ENCODE results near the gene MRAP2.
"Not testable (repeated sequence)": the region's sequence is repeated elsewhere in the genome, so short reads cannot be mapped to it uniquely, and the experiment has no call there.

The MRAP2 gene

GRCh38 chr6:84061174-84061573 is 27.6 kb downstream of the MRAP2 start:
- Histone ChIP-seq H3K27ac (no peak overlapping the region), H3K4me3 (no peak overlapping the region), H3K36me3 (ENCODE audit: insufficient read depth, low read length) (no peaks in the 10 kb centered on the region), H3K9me3 (ENCODE audit: low read depth, low read length) (no peaks in the 10 kb centered on the region), H3K9ac (ENCODE audit: insufficient read length) (no peak overlapping the region)
- DNase-seq (ENCODE audit: low read depth, low spot score), result no peak
- TF ChIP-seq EZH2 (IDR thresholded peaks at IDR 0.05) (no peak), POLR2AphosphoS5 (IDR thresholded peaks at IDR 0.05; ENCODE audit: borderline replicate concordance, low read depth, low read length) (no peak), FOXP2 (optimal IDR thresholded peaks at IDR 0.05; ENCODE audit: control extremely low read depth, extremely low read length, insufficient read depth) (no peak)

- Histone ChIP-seq H3K9me3 (ENCODE audit: low read depth, low read length) (no peaks in the 10 kb centered on the region), H3K9ac (ENCODE audit: insufficient read length) (no peak overlapping the region), H3K27ac (no peak overlapping the region), H3K4me3 (no peak overlapping the region), H3K36me3 (ENCODE audit: insufficient read depth, low read length) (no peaks in the 10 kb centered on the region)
- TF ChIP-seq POLR2AphosphoS5 (IDR thresholded peaks at IDR 0.05; ENCODE audit: borderline replicate concordance, low read depth, low read length) (no peak), FOXP2 (optimal IDR thresholded peaks at IDR 0.05; ENCODE audit: control extremely low read depth, extremely low read length, insufficient read depth) (no peak), EZH2 (IDR thresholded peaks at IDR 0.05) (no peak)
- no peak for DNase-seq (ENCODE audit: low read depth, low spot score)
Observed at GRCh38 chr6:84061613-84062398, 28.2 kb downstream of the MRAP2 start.

- DNase-seq (ENCODE audit: low read depth, low spot score), result no peak
- H3K4me3 ChIP-seq, result no peak overlapping the region
- TF ChIP-seq EZH2 (IDR thresholded peaks at IDR 0.05) (no peak), FOXP2 (optimal IDR thresholded peaks at IDR 0.05; ENCODE audit: control extremely low read depth, extremely low read length, insufficient read depth) (no peak)
- no peaks in the 10 kb centered on the region for H3K36me3 ChIP-seq (ENCODE audit: insufficient read depth, low read length)
- H3K9ac ChIP-seq (ENCODE audit: insufficient read length), result no peak overlapping the region
- no peaks in the 10 kb centered on the region for H3K9me3 ChIP-seq (ENCODE audit: low read depth, low read length)
- H3K27ac ChIP-seq, result no peak overlapping the region
Observed at GRCh38 chr6:84062519-84063154, 29.1 kb downstream of the MRAP2 start.

- Histone ChIP-seq H3K27ac (no peak overlapping the region), H3K9ac (ENCODE audit: insufficient read length) (no peak overlapping the region), H3K36me3 (ENCODE audit: insufficient read depth, low read length) (no peaks in the 10 kb centered on the region), H3K4me3 (no peak overlapping the region), H3K9me3 (ENCODE audit: low read depth, low read length) (no peaks in the 10 kb centered on the region)
- no peak for DNase-seq (ENCODE audit: low read depth, low spot score)
- TF ChIP-seq POLR2AphosphoS5 (IDR thresholded peaks at IDR 0.05; ENCODE audit: borderline replicate concordance, low read depth, low read length), result no peak
- TF ChIP-seq FOXP2 (optimal IDR thresholded peaks at IDR 0.05; ENCODE audit: control extremely low read depth, extremely low read length, insufficient read depth), result no peak
- TF ChIP-seq EZH2 (IDR thresholded peaks at IDR 0.05), result no peak
Observed at GRCh38 chr6:84065693-84066290, 32.2 kb downstream of the MRAP2 start.

- TF ChIP-seq FOXP2 (optimal IDR thresholded peaks at IDR 0.05; ENCODE audit: control extremely low read depth, extremely low read length, insufficient read depth), result no peak
- no peak for TF ChIP-seq POLR2AphosphoS5 (IDR thresholded peaks at IDR 0.05; ENCODE audit: borderline replicate concordance, low read depth, low read length)
- TF ChIP-seq EZH2 (IDR thresholded peaks at IDR 0.05), result no peak
- Histone ChIP-seq H3K36me3 (ENCODE audit: insufficient read depth, low read length) (no peaks in the 10 kb centered on the region), H3K9ac (ENCODE audit: insufficient read length) (no peak overlapping the region), H3K27ac (no peak overlapping the region), H3K9me3 (ENCODE audit: low read depth, low read length) (no peaks in the 10 kb centered on the region), H3K4me3 (no peak overlapping the region)
- no peak for DNase-seq (ENCODE audit: low read depth, low spot score)
Observed at GRCh38 chr6:84066536-84066935, 33.0 kb downstream of the MRAP2 start.

GRCh38 chr6:84068873-84069272 is 35.3 kb downstream of the MRAP2 start:
- H3K9ac ChIP-seq (ENCODE audit: insufficient read length); H3K27ac ChIP-seq; H3K36me3 ChIP-seq (ENCODE audit: insufficient read depth, low read length); H3K4me3 ChIP-seq; H3K9me3 ChIP-seq (ENCODE audit: low read depth, low read length); DNase-seq (ENCODE audit: low read depth, low spot score): not testable (repeated sequence)

- H3K36me3 ChIP-seq (ENCODE audit: insufficient read depth, low read length), result no peaks in the 10 kb centered on the region
- H3K27ac ChIP-seq, result no peak overlapping the region
- no peak overlapping the region for H3K4me3 ChIP-seq
- no peak for DNase-seq (ENCODE audit: low read depth, low spot score)
- H3K9ac ChIP-seq (ENCODE audit: insufficient read length), result no peak overlapping the region
- TF ChIP-seq EZH2 (IDR thresholded peaks at IDR 0.05) (no peak), POLR2AphosphoS5 (IDR thresholded peaks at IDR 0.05; ENCODE audit: borderline replicate concordance, low read depth, low read length) (no peak), FOXP2 (optimal IDR thresholded peaks at IDR 0.05; ENCODE audit: control extremely low read depth, extremely low read length, insufficient read depth) (no peak)
- H3K9me3 ChIP-seq (ENCODE audit: low read depth, low read length), result no peaks in the 10 kb centered on the region
Observed at GRCh38 chr6:84072442-84072997, 38.9 kb downstream of the MRAP2 start.

- no peak overlapping the region for H3K27ac ChIP-seq
- no peak overlapping the region for H3K4me3 ChIP-seq
- H3K9me3 ChIP-seq (ENCODE audit: low read depth, low read length), result no peaks in the 10 kb centered on the region
- H3K9ac ChIP-seq (ENCODE audit: insufficient read length), result no peak overlapping the region
- no peaks in the 10 kb centered on the region for H3K36me3 ChIP-seq (ENCODE audit: insufficient read depth, low read length)
- DNase-seq (ENCODE audit: low read depth, low spot score), result no peak
- TF ChIP-seq FOXP2 (optimal IDR thresholded peaks at IDR 0.05; ENCODE audit: control extremely low read depth, extremely low read length, insufficient read depth) (no peak), POLR2AphosphoS5 (IDR thresholded peaks at IDR 0.05; ENCODE audit: borderline replicate concordance, low read depth, low read length) (no peak), EZH2 (IDR thresholded peaks at IDR 0.05) (no peak)
Observed at GRCh38 chr6:84074988-84075781, 41.6 kb downstream of the MRAP2 start.

All from SK-N-MC (cell line).